SKM-1 (cell line): Measurements from ENCODE around the gene KIF16B.
A peak's percentile ranks its signal among the peaks of the same experiment; 100 is the strongest.
"Not testable (repeated sequence)": the region's sequence is repeated elsewhere in the genome, so short reads cannot be mapped to it uniquely, and the experiment has no call there.

Experiments used
- DNase-seq: peaks from one replicate; lab custom pipeline; 2025; ENCODE audit not compliant: unreplicated experiment; lab: John Stamatoyannopoulos, UW

KIF16B gene

DNA sequence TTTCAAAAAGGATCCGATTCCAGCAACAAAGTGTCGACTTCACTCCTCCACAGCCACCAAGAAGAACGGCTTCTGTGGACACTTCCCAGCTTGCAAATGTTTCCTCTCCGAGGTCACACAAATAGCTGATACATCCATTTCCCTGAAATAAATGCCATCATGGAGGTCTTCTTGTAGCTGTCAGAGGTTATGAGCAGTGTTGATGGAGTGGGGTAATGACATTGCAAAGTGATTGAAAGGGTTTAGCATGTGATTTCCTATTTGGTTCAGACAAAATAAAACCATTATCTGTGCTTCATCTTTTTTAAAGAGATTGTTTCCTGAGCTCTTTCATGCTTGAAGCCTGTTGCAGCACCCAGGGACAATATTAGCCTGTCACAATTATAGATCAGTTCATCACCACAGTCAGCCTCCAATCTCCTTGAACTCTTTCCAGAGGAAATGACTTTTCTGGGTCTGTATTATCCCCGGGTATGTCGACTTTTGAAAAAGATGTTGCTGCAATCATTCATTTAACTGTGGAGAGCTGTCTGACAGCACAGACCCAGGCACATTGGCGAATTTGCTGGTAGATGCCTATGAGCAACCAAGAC lies 16.9 kb upstream of the KIF16B start:
- DNase-seq, result no peak

DNA sequence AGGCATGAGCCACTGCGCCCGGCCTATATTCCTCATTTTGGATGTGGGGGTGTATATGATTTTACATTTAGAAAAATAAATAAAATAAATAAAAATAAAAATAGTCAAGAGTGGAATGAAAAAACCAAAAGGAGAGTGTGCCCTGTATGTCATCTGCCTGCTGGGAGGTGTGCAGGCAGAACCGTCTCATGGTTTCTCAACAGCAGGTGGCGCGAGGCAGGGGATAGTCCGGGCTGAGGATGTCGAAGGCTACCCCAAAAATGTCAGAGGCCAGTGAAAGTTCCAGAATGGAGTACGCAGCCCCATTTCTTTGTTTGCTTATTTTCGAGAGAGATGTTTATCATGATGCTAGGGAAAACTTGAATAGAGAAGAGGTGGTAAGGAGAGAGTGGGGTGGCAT lies 16.4 kb upstream of the KIF16B start:
- DNase-seq, result no peak

DNA sequence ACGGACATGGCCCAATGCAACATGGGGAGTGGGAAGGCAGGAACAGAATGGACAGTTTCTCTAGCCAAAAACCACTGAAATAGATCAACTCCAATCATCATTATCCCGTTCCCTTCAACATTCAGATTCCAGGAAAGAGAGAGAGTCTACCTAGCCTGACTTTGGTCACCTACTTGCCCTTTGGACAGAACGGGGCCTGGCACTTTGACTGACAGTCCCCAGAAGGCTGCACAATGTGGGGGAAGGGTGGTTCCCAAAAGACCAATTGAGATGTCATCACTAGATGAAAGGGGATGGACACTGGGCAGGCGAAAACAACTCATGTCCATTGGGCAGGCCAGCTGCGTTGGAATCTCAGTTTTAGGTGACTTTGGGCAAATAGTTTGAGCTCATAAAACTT lies 15.0 kb upstream of the KIF16B start:
- DNase-seq, result no peak

DNA sequence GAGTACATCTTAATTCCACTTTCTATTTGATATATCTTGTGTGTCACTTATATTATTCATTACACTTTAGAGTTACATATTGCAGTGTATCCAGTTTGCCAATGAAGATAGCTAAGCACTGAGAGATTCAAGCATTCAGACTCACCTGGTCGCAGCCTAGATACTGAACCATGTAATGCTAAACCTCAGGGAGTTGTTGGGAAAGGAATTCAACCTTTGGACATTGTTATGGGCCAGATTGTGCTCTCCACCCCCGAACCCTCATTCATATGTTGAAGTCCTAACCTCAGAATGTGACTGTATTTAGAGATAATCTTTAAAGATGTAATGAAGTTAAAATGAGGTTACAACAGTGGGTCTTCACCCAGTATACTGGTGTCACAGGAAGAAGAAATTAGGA lies 13.8 kb upstream of the KIF16B start:
- no peak for DNase-seq

DNA sequence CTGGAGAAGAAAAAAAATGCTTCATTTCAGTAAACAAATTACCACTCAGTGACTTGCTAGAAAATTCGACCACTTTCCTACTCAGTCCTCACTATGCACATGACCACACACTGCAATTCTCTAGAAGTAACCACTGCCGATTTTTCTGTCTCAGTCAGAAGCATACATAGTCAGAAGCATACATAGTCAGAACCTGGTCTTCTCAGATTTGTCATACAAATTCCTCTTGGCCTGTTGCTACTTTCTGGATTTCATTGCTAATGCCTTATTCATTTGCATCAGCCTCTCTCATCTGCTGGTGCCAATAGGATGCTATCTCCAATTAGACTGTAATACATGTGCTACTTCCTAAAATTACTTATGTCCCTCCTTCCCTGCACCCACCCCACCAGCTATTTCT lies 10.2 kb upstream of the KIF16B start:
- DNase-seq, result no peak

DNA sequence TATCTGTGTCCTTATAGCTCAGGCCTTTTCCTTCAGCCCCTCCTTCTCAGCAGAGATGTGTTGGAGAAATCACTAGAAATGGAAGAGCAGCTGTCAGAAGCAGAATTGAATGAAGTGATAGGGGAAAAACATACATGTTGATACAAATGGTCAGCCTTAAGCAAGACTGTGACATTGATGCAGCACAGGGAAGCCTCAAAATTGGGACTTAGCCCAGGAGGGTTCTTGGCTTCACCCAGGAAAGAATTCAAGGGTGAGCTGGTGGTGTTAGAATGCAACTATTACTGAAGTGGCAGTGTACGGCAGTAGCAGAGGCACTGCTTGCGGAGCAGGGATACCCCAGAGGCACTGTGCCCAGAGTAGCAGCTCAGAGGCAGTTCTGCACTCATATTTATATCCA lies 8.0 kb upstream of the KIF16B start:
- no peak for DNase-seq

DNA sequence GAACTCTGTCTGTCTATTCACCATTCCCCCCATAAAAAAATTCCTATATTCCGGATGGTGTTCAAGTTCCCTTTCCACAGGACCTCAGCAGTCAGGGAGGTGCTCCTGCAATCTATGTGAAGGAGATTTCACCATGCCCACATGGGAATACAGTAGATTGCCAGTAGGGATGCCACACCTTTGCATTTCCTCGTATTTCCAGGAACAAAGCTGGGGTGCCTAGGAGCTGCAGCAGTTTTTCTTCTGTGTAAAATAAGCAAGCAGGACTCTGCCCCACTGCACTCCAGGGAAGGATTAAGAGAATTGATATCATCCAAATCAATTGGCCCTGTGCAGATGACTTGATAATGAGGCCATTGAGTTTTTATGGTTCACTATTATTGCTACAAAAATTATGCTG lies 7.4 kb upstream of the KIF16B start:
- DNase-seq, result no peak

DNA sequence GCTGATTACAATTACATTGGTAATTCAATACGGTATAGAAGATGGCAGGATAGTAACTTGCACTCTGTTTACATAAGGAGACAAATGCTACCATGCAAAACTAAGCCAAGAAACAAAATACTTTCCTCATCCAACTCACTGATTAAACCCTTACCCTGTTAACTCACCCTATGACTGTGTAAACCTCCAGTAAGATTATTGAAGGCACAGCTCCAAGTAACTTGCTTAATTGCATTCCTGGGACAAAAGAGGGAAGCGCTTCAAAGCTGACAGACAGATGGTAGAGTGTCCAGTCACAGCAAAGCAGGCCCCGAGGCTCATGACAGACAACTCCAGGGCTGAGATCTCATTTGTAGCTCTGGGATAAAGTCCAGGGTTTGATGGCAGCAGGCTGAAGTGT lies 6.9 kb upstream of the KIF16B start:
- DNase-seq, result no peak

DNA sequence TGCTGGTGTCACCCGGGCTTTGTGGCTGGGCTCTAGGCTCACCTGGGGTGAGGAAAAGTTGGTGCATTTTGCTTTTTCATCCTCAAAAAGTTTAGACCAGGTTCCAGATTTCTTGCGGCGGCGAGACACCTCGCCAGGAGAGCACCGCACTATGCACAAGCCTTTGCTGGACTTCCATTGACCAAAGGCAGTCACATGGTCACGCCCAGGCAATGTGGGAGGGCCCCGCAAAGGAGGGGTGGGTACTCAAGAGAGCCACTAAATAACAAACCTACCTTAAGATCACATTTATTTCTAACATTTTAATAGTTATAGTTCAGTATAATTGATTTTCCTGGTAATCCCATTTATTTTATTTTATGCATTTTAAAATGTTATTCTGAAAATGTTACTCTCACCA lies 3.0 kb upstream of the KIF16B start:
- DNase-seq, result no peak

DNA sequence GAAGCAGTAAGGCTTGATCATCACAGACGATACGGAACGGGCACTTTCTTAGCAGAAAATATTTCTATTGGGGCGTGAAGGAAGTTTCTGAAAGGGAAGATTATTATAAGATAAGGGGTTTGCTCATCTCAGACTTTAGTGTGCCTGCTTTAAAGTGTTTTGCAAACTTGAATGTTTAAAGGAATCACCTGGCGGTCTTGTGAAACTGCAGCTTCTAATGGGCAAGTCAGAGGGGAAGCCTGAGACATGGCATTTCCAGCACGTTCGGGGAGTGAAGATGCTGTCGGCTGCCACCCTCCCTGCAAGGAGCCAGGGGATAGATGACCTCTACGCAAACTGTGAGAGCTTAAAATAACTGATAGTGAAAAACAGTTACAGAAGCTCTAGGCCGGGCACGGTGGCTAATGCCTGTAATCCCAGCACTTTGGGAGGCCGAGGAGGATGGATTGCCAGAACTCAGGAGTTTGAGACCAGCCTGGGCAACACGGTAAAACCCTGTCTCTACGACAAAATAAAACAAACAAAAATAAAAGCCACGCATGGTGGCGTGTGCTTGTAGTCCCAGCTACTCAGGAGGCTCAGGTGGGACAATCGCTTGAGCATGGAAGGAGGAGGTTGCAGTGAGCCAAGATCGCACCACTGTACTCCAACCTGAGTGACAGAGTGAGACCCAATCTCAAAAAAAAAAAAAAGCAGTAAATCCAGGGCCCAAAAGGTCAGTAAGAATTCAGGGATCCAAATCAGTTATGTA lies 2.3 kb upstream of the KIF16B start:
- peak; percentile 2 for DNase-seq

DNA sequence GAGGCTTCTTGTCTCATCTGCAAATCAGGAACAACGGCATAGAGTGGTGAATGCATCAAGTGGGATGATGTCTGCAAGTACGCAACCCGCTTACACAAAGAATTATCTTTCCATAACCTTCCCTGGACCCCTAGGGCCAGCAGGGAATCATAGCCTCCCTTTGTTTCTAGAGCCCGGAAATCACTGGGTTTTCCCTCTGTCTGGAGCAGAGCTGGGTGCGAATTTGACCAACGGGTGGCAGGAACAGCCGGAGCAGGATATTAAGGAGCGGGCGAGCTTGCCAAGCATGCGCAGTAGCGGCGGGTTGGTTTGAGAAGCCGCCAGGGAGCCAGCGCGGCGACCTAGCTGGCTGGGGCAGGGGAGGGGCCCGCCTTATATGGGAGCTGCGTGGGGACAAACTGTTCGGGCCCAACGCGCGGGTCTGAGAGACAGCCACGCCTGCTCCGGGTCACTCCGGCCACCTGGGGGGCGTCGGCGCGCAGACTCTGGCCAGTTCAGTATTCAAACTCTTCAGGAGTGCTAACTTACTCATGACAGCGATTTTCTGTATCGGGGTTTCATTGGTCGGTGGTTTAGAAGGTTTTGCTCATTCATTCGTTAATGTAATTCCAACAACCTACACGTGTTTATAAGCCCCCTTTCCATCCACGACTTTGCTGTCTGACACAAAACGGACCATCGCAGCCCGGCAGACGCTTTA lies 1.6 kb upstream of the KIF16B start:
- DNase-seq, result peak; percentile 46

DNA sequence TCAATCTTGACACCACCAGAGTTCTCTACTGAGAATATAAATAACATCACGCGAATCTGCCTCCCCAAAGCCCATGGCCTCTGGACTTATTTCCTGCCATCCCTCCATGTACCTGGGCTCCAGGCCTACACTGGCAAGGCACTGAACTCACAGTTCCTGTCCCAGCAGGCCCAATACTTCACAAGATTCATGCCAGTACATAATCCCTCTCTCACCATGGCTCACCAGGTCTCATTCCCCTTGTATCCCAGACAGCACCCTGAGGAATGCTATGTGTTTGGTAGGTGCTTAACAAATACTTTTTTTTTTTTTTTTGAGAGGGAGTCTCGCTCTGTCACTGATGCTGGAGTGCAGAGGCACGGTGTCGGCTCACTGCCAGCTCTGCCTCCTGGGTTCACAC lies 1.9 kb downstream of the KIF16B start:
- no peak for DNase-seq

DNA sequence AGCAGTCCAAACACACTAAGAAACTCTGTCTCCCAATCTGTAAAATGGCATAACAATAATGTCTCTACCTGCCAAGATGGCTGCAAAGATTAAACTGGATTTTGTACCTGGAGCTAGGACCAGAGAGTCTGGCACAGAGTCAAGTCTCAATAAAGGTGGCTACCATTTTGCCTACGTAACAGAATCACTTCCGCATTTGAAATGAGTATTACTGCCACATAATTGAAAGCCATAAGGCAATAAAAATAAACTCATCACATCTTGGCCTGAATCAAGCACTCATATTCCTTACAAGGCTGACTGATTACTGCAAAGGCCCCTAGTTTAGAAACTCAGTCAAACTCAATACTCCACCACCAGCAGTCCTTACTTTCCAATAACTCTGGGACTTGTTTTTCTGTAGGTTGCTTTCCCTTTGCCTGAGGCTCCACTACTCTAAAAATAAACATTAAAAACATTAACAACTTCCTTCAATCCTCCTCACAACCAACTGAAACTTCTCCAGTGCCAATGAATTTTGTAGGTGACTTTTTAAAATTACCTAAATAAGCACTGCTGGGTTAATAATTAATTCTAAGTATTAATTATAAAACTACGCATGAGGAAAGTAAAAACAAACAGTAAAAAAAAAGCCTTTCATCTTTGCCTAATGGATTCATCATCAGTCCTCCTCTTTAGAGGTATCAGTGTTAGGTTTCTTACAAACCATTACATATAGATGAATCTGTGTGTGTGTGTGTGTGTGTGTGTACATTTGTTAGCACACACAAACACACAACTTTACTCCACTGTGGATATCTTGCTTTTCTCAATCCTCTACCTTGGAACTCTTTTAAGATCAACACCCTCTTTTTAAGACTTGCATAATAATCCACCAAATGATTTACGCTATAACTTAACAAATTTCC lies 3.7 kb downstream of the KIF16B start:
- no peak for DNase-seq

DNA sequence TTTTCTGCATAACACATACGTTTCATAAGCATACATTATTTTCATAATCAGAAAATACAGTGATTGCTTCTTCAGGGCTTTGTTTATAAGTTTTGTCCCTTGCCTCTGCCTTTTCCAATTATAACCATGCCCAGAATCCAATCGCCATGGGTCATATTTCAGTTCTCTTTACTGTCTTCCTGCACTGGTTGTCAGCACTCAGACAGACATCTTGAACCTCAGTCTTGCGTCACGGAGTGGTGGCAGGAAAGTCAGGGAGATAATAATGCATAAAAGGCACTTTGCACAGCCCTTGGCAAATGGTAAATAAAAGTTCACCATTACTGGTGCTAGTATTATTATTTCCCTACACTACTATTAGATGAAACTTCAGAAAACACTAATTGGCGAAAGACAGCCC lies 7.2 kb downstream of the KIF16B start:
- DNase-seq, result no peak

DNA sequence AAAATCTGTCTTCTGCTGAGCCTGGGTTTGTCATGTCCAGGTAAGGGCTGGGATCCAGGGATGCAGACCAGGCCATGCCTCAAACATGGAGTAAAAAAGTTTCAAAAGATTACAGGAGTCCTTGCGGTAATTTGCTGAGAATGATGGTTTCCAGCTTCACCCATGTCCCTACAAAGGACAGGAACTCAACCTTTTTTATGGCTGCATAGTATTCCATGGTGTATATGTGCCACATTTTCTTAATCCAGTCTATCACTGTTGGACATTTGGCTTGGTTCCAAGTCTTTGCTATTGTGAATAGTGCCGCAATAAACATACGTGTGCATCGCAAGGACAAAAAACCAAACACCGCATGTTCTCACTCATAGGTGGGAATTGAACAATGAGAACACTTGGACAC lies 9.2 kb downstream of the KIF16B start:
- not testable (repeated sequence) for DNase-seq

DNA sequence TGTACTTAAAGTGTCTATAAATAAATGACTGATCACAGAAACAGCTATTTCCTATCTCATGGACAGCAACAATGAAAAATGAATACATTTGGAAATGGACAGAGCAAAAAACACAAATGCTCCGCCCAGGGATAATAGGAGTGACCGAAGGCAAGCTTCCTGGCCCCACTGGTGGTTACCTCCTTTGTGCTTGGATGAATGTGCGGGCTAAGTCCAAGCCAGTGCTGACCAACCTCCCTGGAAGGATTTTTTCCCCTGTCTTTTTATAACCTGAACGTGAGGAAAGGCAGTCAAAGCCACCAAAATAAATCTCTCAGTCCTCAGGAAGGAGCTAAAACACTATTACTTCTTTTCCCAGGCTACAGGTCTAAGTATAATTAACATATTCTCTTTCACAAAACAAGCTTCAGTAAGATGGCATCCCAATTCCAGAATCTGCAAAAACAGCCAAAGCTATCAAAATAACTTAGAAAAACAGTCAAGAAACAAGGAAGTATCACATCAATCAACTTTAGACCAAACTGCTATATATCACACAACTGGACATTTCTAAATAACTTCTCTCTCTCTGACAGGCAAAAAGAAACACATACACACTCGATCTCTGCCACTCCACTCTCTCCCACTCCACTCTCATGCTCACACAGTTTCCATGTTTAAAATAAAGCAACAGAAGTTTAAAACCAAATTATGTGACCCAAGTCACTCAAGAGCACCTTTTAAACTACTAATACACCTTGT lies 10.0 kb downstream of the KIF16B start:
- DNase-seq, result no peak

DNA sequence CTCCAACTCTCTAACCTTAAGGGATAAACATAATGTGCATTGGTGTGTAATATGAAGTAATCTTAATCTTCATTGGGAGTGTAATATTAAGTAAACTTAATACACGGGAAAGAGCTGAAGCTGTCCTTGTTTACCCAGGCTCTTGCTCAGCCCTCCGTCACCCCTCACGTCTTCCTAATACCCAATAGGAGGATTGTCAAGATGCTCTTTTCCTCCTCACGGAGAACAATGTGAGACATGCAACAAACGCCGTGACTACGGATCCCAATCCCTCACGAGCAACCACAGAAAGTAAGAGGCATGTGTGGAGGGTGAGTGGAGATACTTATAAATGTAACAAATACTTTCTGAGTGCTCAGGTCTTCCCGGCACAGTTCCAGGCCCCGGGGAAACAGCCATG lies 11.0 kb downstream of the KIF16B start:
- no peak for DNase-seq

DNA sequence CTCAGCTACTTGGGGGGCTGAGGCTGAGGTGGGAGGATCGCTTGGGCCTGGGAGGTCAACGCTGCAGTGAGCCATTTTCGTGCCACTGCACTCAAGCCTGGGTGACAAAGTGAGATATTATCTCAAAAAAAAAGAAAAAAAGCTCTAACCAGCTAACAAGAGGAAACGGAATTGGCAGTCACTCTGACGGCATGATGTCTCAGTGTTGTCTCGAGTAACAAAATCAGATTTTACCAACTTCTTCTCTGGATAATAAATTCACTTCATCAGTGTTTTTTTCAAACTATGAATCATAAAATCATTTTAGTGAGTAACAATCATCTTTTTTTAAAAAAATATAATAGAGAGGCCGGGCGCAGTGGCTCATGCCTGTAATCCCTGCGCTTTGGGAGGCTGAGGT lies 12.6 kb downstream of the KIF16B start:
- no peak for DNase-seq

DNA sequence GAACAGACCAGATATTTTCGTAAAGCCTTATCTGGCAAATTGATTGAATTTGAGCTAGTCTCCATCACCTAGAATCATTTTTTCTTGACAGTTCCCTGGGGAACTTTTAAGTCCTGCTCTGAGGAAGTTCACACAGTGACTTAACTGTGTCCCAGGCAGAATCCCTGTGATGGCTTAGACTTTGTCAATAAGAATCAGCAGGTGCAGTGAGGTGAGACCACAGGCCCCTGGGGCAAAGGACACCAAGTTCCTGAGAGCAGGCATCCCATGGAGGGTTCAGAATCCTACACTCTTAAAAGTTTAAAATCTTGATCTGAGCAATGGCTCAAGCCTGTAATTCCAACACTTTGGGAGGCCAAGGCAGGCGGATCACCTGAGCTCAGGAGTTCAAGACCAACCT lies 13.0 kb downstream of the KIF16B start:
- DNase-seq, result no peak

DNA sequence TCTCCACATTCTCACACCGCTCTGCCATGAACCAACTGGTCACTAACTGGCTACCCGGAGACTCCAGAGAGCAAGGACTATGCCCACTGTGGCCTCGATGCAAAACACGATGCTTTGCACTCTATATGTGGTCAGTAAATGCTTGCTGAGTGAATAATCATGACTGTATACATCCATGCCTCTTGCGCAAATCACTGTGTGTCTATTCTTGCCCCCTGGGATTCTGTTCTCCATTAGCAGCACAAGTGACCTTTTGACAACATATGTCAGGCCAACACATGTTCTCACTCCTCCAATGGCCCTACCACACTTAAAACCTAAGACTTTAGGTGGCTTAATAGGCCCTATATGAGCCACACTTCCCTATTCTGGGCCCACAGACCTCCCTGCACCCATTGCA lies 16.9 kb downstream of the KIF16B start:
- no peak for DNase-seq

DNA sequence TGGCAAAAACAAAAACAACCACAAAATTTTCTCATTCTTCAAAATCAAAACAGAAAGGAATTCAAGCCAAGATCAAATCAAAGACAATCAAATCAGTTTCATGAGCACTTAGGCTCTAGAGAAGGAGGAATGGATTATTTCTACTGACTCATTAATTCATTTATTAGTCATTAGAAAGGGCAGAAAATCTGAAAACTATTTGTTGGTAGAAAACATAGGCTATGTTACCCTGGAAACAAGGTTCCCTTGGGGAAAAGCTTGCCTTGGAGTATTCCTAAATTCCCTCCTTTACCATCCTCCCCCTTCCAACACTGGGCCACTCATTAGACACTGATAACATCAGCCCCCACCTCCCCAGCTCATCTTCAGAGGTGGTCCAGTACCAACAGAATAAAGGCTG lies 17.5 kb downstream of the KIF16B start:
- no peak for DNase-seq
